Body of pancreas (tissue), 4 donors: ENCODE data around the gene GPR108.

Experiments
- POLR2A ChIP-seq, 3 donors: fragments of 450-650 bp; IDR thresholded peaks; one replicate each; pipeline ENCODE4 v1.6.1; 2016; ENCODE audit warnings: antibody characterized with exemption in 3 of 3, mild to moderate bottlenecking in 2 of 3
- TF ChIP-seq, protein P1 (sequence below), 7 experiments: fragments of 450-650 bp in 4 of 7; fragments of 200-600 bp in 3 of 7; sonication (generic) in 3 of 7; IDR thresholded peaks; one replicate each; pipeline ENCODE4 v1.5.1; 2016 to 2019; ENCODE audit warnings: antibody characterized with exemption in 7 of 7

DNA sequence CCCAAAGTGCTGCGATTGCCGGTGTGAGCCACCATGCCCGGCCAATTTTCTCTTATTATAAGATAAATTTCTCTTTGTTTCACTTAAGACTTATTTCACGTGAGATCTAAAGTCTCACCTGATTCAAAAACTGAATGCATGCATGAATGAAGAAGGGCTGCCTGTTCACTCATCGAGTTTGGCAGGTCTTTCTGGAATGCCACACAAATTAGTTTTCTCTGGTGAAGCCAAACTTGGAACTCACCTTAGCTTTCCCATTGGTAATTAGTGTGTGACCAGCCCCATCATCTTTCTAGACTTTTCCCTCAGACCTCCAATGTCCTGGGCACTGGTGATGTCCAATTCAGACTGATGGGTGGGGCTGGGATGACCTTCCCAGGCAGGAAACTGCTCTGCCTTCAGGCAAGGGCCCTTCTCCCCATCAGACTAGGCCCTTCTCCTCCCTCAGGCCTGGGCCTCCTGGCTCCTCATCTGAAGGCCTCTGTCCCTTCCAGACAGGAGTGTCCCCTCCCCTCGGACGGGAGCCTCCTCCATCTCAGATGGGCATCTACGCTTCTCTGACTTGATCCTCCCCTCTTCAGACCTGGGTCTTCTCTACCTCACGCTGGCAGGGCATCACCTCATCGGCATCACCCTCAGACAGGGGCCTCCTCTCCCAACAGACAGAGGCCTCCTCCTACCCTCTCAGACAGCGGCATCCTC, 31.3 kb downstream of the GPR108 start:
- TF ChIP-seq, protein P1, sequence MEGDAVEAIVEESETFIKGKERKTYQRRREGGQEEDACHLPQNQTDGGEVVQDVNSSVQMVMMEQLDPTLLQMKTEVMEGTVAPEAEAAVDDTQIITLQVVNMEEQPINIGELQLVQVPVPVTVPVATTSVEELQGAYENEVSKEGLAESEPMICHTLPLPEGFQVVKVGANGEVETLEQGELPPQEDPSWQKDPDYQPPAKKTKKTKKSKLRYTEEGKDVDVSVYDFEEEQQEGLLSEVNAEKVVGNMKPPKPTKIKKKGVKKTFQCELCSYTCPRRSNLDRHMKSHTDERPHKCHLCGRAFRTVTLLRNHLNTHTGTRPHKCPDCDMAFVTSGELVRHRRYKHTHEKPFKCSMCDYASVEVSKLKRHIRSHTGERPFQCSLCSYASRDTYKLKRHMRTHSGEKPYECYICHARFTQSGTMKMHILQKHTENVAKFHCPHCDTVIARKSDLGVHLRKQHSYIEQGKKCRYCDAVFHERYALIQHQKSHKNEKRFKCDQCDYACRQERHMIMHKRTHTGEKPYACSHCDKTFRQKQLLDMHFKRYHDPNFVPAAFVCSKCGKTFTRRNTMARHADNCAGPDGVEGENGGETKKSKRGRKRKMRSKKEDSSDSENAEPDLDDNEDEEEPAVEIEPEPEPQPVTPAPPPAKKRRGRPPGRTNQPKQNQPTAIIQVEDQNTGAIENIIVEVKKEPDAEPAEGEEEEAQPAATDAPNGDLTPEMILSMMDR (IDR thresholded peaks at IDR 0.05), result no peak
- TF ChIP-seq POLR2A (IDR thresholded peaks at IDR 0.05), result no peak
